Stimulated activated CD8-positive, alpha-beta memory T cell treated with anti-CD3 and anti-CD28 coated beads, Interleukin-2, amount 100 ng/mL, for 48 hours (primary cell): ENCODE measurements around the gene ASIP.
"Not testable (repeated sequence)": the region's sequence is repeated elsewhere in the genome, so short reads cannot be mapped to it uniquely, and the experiment has no call there.

Experiments
- DNase-seq, 2 donors: peaks; one replicate each; pipeline ENCODE4 v3.0.0-alpha.2; 2020; ENCODE audit warnings: low read depth in 2 of 2

The ASIP gene

DNA sequence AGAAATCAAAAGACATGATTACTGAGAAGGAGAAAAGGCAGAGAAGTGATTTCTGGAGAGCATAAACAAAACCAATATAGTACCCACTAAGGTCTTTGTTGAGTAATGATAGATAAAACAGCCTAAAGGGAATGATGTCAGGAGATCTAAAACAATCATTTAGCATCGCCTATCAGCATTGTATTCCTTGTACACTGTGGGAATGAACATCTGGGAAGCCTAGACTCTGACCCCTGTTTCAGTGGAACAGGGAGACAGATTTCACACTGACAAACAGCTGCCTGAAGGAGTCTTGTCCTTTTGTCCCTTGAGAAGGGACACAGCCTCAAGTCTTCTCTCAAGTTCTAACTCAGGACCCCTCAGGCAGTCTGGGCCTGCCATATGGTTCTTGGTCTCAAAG is 1.7 kb downstream of the ASIP start:
- DNase-seq, result no peak

DNA sequence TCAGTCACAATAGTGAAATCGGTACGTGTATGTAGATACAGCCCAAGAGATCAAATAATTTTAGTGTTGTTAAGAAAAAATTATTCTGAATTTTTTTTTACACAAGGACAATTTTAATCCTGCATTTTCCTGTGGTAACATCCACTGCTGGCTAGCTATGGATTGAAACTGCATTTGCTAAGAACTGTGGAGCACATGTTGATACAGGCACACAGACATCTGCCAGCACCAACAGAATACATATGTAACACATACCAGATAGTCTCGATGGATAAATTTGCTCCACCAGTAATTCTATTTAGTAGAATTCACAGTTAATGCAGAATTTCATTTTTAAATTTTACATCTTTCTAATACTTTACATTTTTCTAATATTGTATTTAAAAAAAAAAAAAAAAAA is 2.2 kb downstream of the ASIP start:
- no peak for DNase-seq

DNA sequence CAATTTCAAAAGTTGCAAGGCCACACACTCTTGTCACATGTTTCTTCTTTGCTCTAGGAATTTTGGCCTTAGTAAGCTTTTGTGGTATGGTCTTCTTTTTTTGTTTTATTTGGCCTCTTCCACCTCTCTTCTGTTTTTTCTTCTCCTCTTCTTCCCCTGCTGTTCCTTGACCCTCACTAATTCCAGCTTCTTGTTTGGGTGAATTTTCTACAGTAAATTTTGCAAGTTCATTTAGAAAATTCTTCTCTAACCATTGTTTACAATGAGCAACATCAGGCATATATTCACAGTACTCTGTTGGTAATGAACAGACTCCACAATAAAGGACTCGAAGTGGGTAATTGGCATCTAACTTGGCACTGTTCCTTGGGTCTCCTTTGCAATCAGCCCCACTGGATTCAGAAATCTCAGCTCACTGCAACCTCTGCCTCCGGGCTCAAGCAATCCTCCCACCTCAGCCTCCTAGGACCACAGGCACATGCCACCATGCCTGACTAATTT is 5.0 kb downstream of the ASIP start:
- DNase-seq, result no peak

GRCh38 chr20:34249291-34249690 is 8.1 kb downstream of the ASIP start:
- DNase-seq, result no peak

DNA sequence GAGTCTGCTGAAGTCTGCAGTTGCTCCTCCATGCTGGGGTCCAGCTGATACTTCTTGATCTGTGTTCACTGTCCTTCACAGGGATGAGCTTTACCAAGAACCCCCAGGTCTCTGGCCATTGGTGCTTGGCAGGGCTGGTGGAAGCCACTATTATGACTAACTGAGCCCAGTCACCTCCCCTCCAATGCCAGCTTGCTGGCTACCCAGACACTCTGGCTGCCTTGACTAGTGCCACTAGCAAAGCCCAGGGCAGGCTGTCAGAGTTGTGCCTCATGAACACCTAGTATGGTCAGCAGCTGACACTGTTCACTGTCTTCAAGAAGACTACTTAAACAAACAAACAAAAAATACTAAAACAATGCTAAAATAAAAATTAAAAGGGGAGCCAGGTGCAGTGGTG is 8.8 kb downstream of the ASIP start:
- DNase-seq, result no peak

DNA sequence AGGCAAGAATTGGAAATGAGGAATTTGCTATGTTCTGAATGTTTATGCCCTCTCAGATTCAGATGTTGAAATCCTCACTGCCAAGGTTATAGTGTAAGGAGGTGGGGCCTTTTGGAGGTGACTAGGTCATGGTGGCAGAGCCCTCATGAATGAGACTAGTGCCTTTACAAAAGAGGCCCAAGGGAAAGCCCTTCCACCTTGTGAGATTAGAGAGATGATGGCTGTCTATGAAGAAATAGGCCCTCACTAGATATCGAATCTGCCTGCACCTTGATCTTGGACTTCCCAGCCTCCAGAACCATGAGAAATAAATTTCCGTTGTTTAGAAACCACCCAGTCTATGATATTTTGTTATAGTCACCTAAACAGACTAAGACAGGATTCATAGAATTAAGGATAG is 10.4 kb downstream of the ASIP start:
- no peak for DNase-seq

DNA sequence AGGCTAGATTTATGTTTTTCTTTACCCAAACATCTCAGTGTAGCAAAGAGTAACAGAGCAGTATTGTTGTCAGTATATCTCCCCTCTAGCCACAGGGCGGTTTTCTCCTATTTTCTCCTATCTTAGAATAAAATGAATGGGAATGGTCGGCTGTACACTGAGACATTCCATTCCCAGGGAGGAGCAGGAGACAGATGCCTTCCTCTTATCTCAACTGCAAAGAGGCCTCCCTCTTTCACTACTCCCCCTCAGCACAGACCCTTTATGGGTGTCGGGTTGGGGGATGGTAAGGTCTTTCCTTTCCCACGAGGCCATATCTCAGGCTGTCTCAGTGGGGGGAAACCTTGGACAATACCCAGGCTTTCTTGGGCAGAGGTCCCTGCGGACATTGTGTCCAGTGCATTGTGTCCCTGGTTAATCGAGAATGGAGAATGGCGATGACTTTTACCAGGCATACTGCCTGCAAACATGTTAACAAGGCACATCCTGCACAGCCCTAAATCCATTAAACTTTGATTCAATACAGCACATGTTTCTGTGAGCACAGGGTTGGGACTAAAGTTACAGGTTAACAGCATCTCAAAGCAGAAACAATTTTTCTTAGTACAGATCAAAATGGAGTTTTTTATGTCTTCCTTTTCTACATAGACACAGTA is 11.3 kb downstream of the ASIP start:
- DNase-seq, result not testable (repeated sequence)

DNA sequence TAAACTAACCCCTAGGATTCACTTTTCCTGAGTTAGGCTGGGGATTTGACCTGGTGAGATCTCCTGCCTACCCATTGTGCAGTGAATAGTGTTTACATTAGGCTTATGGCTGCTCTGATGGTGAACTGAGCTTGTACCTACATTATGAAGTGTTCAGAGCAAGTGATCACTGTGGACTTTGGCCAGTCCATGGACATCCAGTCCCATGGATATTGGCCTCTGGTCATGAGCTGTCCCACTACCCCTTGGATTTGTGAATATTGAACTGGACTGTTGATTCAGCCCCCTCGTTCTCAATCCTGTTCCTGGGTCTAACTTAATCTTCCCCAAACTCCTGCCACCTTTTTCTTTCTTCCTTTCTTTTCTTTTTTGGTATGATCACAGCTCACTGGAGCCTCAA is 13.8 kb downstream of the ASIP start:
- DNase-seq, result no peak

DNA sequence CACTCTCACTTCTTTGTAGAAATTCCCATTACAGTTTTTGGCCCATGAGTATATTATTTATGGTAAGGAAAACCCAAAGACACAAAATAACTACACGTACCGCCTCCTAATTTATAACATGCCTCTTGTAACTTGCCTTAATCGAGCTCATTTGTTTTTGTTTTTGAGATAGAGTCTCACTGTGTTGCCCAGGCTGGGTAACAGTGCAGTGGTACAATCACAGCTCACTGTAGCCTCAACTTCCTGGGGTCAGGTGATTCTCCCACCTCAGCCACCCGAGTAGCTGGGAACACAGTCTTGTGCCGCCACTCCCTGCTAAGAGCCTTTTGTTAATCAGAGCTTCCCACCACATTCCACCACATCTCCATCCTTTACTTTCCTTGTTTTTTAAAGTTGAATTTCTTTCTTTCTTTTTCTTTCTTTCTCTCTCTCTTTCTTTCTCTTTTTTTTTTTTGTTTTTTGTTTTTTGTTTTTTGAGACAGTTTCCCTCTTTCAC is 15.5 kb downstream of the ASIP start:
- DNase-seq, result no peak

- no peak for DNase-seq
Observed at GRCh38 chr20:34260208-34260942, 19.2 kb downstream of the ASIP start.

DNA sequence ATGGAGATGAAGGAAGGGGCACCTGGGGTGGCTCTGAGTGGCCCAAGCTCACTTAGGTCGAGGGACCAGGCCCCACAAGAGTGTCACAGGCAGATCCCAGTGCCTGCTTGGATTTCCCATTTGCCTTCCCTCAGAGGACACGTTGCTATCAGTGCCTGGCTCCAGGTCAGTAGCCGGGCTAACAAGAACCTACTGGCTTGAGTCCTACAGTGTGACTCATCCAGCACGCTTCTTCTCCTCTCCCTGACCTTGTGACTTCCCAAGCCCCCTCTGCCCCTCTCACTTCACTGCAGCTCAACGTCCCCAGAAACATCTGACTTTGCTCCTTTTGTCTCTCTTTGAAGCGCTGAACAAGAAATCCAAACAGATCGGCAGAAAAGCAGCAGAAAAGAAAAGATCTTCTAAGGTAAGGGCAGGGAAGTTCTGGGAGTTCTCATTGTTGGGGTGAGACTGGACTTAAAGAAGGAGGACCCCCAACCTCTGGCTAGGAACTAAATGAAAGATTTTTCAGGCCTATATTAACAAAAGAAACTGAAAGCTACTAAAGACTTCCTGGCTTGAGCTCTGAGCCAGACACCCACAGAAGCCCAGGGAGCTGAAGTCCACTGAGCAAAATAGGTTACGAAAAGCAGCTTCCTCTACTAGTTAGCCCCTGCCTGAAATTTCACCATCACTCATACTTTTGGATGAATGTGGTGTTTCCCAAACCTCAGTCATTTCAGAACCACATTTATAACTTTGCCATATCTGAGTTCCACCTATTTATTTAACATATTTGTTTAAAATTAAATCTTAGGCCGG is 21.5 kb downstream of the ASIP start:
- no peak for DNase-seq

DNA sequence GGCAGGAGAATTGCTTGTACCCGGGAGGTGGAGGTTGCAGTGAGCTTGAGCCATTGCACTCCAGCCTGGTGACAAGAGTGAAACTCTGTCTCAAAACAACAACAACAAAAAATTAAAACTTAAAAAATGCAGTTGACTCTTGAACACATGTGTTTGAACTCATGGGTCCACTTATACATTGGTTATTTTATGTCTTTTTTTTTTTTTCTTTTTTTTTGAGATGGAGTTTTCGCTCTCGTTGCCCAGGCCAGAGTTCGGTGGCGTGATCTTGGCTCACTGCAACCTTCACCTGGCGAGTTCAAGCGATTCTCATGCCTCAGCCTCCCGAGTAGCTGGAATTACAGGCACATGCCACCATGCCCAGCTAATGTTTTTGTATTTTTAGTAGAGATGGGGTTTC is 22.2 kb downstream of the ASIP start:
- DNase-seq, result not testable (repeated sequence)

DNA sequence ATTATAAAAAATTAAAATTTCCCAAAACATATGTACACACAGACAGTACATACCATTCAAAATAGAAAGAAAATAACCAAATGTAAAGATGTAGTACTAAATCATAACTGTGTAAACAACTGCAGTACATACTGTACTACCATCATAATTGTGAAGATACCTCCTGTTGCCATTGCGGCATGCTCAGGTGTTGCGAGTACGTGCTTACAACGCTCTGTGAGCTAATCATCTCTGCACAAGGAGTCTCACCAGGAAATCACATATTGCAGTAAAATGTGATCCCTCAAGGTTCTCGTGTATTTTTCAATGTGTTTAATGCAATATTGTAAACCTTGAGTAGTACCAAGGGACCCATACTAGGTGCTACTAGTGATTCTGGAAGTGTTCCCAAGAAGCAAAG is 22.9 kb downstream of the ASIP start:
- DNase-seq, result no peak

- DNase-seq, result no peak
Observed at GRCh38 chr20:34268145-34268544, 26.9 kb downstream of the ASIP start.

GRCh38 chr20:34268851-34269636 is 27.8 kb downstream of the ASIP start:
- DNase-seq, result no peak

- DNase-seq, result no peak
Observed at GRCh38 chr20:34269996-34270627, 28.9 kb downstream of the ASIP start.

GRCh38 chr20:34271956-34272355 is 30.7 kb downstream of the ASIP start:
- DNase-seq, result no peak

- no peak for DNase-seq
Observed at GRCh38 chr20:34274694-34275093, 33.5 kb downstream of the ASIP start.

DNA sequence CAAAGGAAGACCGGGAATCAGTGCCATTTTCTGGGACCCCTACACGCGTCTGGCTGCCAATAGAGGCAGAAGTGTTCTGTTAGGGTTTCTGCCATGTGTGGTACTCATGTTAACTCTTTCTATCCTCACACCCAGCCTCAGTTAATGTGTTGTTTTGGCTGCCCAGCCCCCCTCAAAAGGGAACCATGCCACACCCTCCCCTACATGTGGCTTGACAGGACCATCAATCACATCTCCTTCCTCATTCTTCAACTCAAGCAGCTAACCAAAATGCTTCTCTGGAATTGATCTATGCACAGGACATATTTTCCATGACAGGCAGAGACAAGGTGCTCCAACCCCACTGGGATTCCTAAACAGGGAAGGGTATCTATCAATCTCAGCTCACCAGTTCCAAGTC is 40.0 kb downstream of the ASIP start:
- no peak for DNase-seq

GRCh38 chr20:34282041-34282440 is 40.8 kb downstream of the ASIP start:
- no peak for DNase-seq

GRCh38 chr20:34283844-34284243 is 42.6 kb downstream of the ASIP start:
- DNase-seq, result no peak
